ENCODE results near the gene MYL2.

- TF ChIP-seq NFATC4 (CRISPR knock-in tag; IDR thresholded peaks at IDR 0.05) (no peak), ZNF416 (CRISPR knock-in tag; IDR thresholded peaks at IDR 0.05) (no peak)
These were observed 15.2 kb upstream of the MYL2 start for GRCh38 chr12:110935588-110935987.

Data from WTC11 (cell line).